Lung (tissue), 12 donors: ENCODE data around the gene ABCC6. TPM values are rescaled to one million over a fixed set of nuclear protein-coding genes. Genes with fewer than 3 reads are reported as not detected.
A peak's percentile ranks its signal among the peaks of the same experiment; 100 is the strongest.

Source experiments
- ATAC-seq: fragments of 200-7000 bp; cut with Tn5 transposase; one replicate; pipeline ENCODE4 v1.9.1; 2020; ENCODE audit warnings: moderate number of reproducible peaks; ENCODE audit not compliant: insufficient read depth, low FRiP score
- DNase-seq, 3 donors: peaks; one replicate each; pipeline ENCODE4 v3.0.0-alpha.2; 2013 to 2017
- H3K27ac ChIP-seq, 2 donors: one replicate each; pipeline ENCODE4 v1.5.1; 2013; ENCODE audit warnings: mild to moderate bottlenecking in 2 of 2, moderate library complexity in 2 of 2, control low read depth in 1 of 2, inconsistent platforms in 1 of 2, low read depth in 1 of 2, low read length in 1 of 2
- H3K27me3 ChIP-seq, 3 donors: one replicate each; pipeline ENCODE4 v1.5.1; 2013; ENCODE audit warnings: low read length in 2 of 3; ENCODE audit not compliant: control insufficient read depth in 3 of 3, insufficient read depth in 3 of 3
- H3K36me3 ChIP-seq, 4 donors: one replicate each; pipeline ENCODE4 v1.5.1; 2013; ENCODE audit warnings: low read length in 4 of 4, mild to moderate bottlenecking in 1 of 4, moderate library complexity in 1 of 4; ENCODE audit not compliant: control insufficient read depth in 4 of 4, insufficient read depth in 4 of 4
- H3K4me1 ChIP-seq, 5 donors: one replicate each; pipeline ENCODE4 v1.5.1; 2013; ENCODE audit warnings: low read length in 5 of 5, mild to moderate bottlenecking in 2 of 5, moderate library complexity in 1 of 5; ENCODE audit not compliant: control insufficient read depth in 5 of 5, insufficient read depth in 5 of 5
- H3K4me3 ChIP-seq: one replicate; pipeline ENCODE4 v1.5.1; 2013; ENCODE audit warnings: mild to moderate bottlenecking, control low read depth, moderate library complexity
- H3K9ac ChIP-seq, 2 donors: one replicate each; pipeline ENCODE4 v1.5.1; 2013; ENCODE audit warnings: low read length in 2 of 2, control low read depth in 1 of 2; ENCODE audit not compliant: insufficient read depth in 1 of 2
- H3K9me3 ChIP-seq, 4 donors: one replicate each; pipeline ENCODE4 v1.5.1; 2013; ENCODE audit warnings: low read length in 3 of 4, mild to moderate bottlenecking in 1 of 4, moderate library complexity in 1 of 4; ENCODE audit not compliant: control insufficient read depth in 4 of 4, insufficient read depth in 3 of 4
- WGBS, 2 donors: extraction: QIAGEN DNeasy Blood & Tissue Kit; methylation state at CpG; one replicate each; pipeline ENCODE4 v1.1.7; 2013; 5-methylcytosine and 5-hydroxymethylcytosine counted together
- polyA plus RNA-seq, 2 donors: library from polyadenylated mRNA; stranded (reverse); fragments of 200-250 nt; gene quantifications; one replicate each; pipeline ENCODE4 v1.2.1, GENCODE V29; 2013
- total RNA-seq, 2 donors: library from RNA; depleted of rRNA in 1 of 2; stranded (reverse); fragments of >200 nt in 1 of 2; gene quantifications; one replicate each; pipeline ENCODE4 v1.2.1, GENCODE V29; 2014 to 2021
- TF ChIP-seq, protein P1 (sequence below): IDR thresholded peaks from 2 replicates; pipeline ENCODE4 v1.5.1; 2012; ENCODE audit warnings: mild to moderate bottlenecking; ENCODE audit errors: control extremely low read depth, extremely low read depth
- donor health status: control.
- donor health status: control.
- donor health status: Bipolar disorder and iron deficiency.
- donor health status: healthy.
- donor health status: DM: yes; HTN: yes; CAD: no.

ABCC6 gene
- total and polyA plus RNA-seq, 4 donors: 10.0 to 37.0 (median 23.9) TPM

DNA sequence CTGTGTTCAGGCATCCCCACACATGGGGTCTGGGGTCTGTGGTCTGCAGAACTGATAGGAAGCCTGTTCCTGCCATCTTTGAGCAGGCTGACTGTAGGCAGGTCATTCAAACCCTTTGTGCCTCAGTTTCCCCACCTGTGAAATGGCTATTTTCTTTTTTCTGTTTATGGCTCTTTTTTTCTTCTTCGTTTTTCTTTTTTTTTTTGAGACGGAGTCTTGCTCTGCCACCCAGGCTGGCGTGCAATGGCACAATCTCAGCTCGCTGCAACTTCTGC lies 72.5 kb downstream of the ABCC6 start:
- DNase-seq (no peak), ATAC-seq (no peak)
- TF ChIP-seq, protein P1, sequence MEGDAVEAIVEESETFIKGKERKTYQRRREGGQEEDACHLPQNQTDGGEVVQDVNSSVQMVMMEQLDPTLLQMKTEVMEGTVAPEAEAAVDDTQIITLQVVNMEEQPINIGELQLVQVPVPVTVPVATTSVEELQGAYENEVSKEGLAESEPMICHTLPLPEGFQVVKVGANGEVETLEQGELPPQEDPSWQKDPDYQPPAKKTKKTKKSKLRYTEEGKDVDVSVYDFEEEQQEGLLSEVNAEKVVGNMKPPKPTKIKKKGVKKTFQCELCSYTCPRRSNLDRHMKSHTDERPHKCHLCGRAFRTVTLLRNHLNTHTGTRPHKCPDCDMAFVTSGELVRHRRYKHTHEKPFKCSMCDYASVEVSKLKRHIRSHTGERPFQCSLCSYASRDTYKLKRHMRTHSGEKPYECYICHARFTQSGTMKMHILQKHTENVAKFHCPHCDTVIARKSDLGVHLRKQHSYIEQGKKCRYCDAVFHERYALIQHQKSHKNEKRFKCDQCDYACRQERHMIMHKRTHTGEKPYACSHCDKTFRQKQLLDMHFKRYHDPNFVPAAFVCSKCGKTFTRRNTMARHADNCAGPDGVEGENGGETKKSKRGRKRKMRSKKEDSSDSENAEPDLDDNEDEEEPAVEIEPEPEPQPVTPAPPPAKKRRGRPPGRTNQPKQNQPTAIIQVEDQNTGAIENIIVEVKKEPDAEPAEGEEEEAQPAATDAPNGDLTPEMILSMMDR: no peak
- WGBS, 2 donors: 91 to 92% methylated on average over 4 of the region's 4 CpGs
- H3K9ac ChIP-seq: no peak overlapping the region
- H3K9me3 ChIP-seq: no peaks in the 10 kb centered on the region
- peaks cover 0 to 16% (median 4%) of the 10 kb centered on the region in 5 donors for H3K4me1 ChIP-seq
- H3K36me3 ChIP-seq: peaks cover 0 to 4% (median 0%) of the 10 kb centered on the region in 4 donors
- no peak overlapping the region for H3K4me3 ChIP-seq
- no peaks in the 10 kb centered on the region for H3K27me3 ChIP-seq
- no peak overlapping the region for H3K27ac ChIP-seq

GRCh38 chr16:16150117-16150877 lies 73.0 kb downstream of the ABCC6 start:
- Histone ChIP-seq H3K4me1 (peaks cover 0 to 16% (median 4%) of the 10 kb centered on the region in 5 donors), H3K27ac (no peak overlapping the region), H3K36me3 (peaks cover 0 to 7% (median 0%) of the 10 kb centered on the region in 4 donors), H3K27me3 (no peaks in the 10 kb centered on the region), H3K9ac (no peak overlapping the region), H3K4me3 (no peak overlapping the region), H3K9me3 (no peaks in the 10 kb centered on the region)
- TF ChIP-seq, protein P1: no peak
- WGBS, 2 donors: 57% methylated on average over 28 of the region's 28 CpGs
- ATAC-seq (peak; percentile 24), DNase-seq (peak; percentile 94 to 96 (median 96))

GRCh38 chr16:16149710-16150116 lies 73.6 kb downstream of the ABCC6 start:
- no peaks in the 10 kb centered on the region for H3K9me3 ChIP-seq
- WGBS, 2 donors: 83 to 88% methylated on average over 10 of the region's 10 CpGs
- peaks cover 0 to 8% (median 0%) of the 10 kb centered on the region in 4 donors for H3K36me3 ChIP-seq
- no peak overlapping the region for H3K4me3 ChIP-seq
- no peaks in the 10 kb centered on the region for H3K27me3 ChIP-seq
- no peak overlapping the region for H3K9ac ChIP-seq
- H3K4me1 ChIP-seq: peaks cover 0 to 16% (median 4%) of the 10 kb centered on the region in 5 donors
- ATAC-seq (no peak), DNase-seq (no peak)
- TF ChIP-seq, protein P1: no peak
- H3K27ac ChIP-seq: no peak overlapping the region
